Measurements from ENCODE around the gene ITGB1. TPM values are rescaled to one million over a fixed set of nuclear protein-coding genes. Genes with fewer than 3 reads are reported as not detected.

ITGB1 gene
- total and polyA plus RNA-seq, 10 of the 15 experiments (the other 5 are each of a cell fraction or from before 2014, with no cell fraction given): 2.8 to 20.7 (median 10.4) TPM

GRCh38 chr10:32947586-32947985 lies 10.4 kb downstream of the ITGB1 start:
- no TSS peak for BruUV-seq (replicated peaks)
- FAIRE-seq: no peak
- H4K20me1 ChIP-seq (ENCODE audit: control insufficient read depth, insufficient read depth): no peaks in the 10 kb centered on the region
- H3K4me2 ChIP-seq (ENCODE audit: control insufficient read depth, insufficient read depth): no peak overlapping the region
- intact Hi-C loops (cut with micrococcal nuclease; ENCODE audit: unreplicated experiment): no loop called here
- no peak for ATAC-seq
- WGBS (ENCODE audit: insufficient coverage, insufficient replicate concordance, low lambda C conversion rate, missing lambda C conversion rate): 60% methylated on average over 5 of the region's 5 CpGs
- ChIA-PET POLR2A (interaction anchor here (0.6 kb wide), 1 partner anchor 7 kb away, joined by 4 read pairs; no protein-coding TSS in a partner anchor), SMC1A (ENCODE audit: uncharacterized antibody, unreplicated experiment) (interaction anchor here (1.2 kb wide), 1 partner anchor 20 kb away, joined by 3 read pairs; no protein-coding TSS in a partner anchor), CTCF (interaction anchor here (1.1 kb wide), 1 partner anchor 12 kb away, joined by 3 read pairs; no protein-coding TSS in a partner anchor), RAD21 (ENCODE audit: unreplicated experiment) (no interaction called here)
- H3K9ac ChIP-seq (ENCODE audit: control insufficient read depth, insufficient read depth, low read length): no peak overlapping the region
- H2AFZ ChIP-seq (ENCODE audit: control insufficient read depth, low read depth, low read length): no peak overlapping the region
- DNase-seq (ENCODE audit: low read depth, low spot score): no peak
- no peaks in the 10 kb centered on the region for H3K27me3 ChIP-seq (replicated peaks in 1 of 2; ENCODE audit: control insufficient read depth in 2 of 2, insufficient read depth in 2 of 2, low read length in 1 of 2)
- H3K79me2 ChIP-seq (ENCODE audit: control insufficient read depth, insufficient read depth, low read length): peaks cover 33% of the 10 kb centered on the region
- no peak overlapping the region for H3K4me3 ChIP-seq
- H3K27ac ChIP-seq (ENCODE audit: control insufficient read depth, insufficient read depth): no peak overlapping the region
- in situ Hi-C loops (cut with MboI): no loop called here
- H3K9me3 ChIP-seq (replicated peaks; ENCODE audit: control insufficient read depth, insufficient read depth, low read length): no peaks in the 10 kb centered on the region; the same call in 2 of the 3 replicates
- no peaks in the 10 kb centered on the region for H3K36me3 ChIP-seq (ENCODE audit: control insufficient read depth in 2 of 2, insufficient read depth in 2 of 2, low read length in 1 of 2)
- H3K4me1 ChIP-seq (ENCODE audit: control insufficient read depth, insufficient read depth, low read length): peaks cover 13% of the 10 kb centered on the region
- no peak for TF ChIP-seq KDM1A (IDR thresholded peaks at IDR 0.05; ENCODE audit: borderline replicate concordance)
- TF ChIP-seq, protein P1, sequence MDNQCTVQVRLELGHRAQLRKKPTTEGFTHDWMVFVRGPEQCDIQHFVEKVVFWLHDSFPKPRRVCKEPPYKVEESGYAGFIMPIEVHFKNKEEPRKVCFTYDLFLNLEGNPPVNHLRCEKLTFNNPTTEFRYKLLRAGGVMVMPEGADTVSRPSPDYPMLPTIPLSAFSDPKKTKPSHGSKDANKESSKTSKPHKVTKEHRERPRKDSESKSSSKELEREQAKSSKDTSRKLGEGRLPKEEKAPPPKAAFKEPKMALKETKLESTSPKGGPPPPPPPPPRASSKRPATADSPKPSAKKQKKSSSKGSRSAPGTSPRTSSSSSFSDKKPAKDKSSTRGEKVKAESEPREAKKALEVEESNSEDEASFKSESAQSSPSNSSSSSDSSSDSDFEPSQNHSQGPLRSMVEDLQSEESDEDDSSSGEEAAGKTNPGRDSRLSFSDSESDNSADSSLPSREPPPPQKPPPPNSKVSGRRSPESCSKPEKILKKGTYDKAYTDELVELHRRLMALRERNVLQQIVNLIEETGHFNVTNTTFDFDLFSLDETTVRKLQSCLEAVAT (IDR thresholded peaks at IDR 0.05): no peak
- no peak for TF ChIP-seq USF1 (IDR thresholded peaks at IDR 0.05; ENCODE audit: borderline replicate concordance, extremely low read length, insufficient read depth, low read depth, low read length)
- no peak for TF ChIP-seq DPF2 (IDR thresholded peaks at IDR 0.05)
- TF ChIP-seq LARP7 (IDR thresholded peaks at IDR 0.05): no peak
- TF ChIP-seq E2F8 (IDR thresholded peaks at IDR 0.05; ENCODE audit: low read depth, partially characterized antibody): no peak
- no peak for TF ChIP-seq MEF2A (IDR thresholded peaks at IDR 0.05; ENCODE audit: insufficient read depth, low read depth, low read length)
- TF ChIP-seq NFYB (IDR thresholded peaks at IDR 0.05; ENCODE audit: insufficient read depth, low read depth, low read length): no peak
- TF ChIP-seq, protein P2, sequence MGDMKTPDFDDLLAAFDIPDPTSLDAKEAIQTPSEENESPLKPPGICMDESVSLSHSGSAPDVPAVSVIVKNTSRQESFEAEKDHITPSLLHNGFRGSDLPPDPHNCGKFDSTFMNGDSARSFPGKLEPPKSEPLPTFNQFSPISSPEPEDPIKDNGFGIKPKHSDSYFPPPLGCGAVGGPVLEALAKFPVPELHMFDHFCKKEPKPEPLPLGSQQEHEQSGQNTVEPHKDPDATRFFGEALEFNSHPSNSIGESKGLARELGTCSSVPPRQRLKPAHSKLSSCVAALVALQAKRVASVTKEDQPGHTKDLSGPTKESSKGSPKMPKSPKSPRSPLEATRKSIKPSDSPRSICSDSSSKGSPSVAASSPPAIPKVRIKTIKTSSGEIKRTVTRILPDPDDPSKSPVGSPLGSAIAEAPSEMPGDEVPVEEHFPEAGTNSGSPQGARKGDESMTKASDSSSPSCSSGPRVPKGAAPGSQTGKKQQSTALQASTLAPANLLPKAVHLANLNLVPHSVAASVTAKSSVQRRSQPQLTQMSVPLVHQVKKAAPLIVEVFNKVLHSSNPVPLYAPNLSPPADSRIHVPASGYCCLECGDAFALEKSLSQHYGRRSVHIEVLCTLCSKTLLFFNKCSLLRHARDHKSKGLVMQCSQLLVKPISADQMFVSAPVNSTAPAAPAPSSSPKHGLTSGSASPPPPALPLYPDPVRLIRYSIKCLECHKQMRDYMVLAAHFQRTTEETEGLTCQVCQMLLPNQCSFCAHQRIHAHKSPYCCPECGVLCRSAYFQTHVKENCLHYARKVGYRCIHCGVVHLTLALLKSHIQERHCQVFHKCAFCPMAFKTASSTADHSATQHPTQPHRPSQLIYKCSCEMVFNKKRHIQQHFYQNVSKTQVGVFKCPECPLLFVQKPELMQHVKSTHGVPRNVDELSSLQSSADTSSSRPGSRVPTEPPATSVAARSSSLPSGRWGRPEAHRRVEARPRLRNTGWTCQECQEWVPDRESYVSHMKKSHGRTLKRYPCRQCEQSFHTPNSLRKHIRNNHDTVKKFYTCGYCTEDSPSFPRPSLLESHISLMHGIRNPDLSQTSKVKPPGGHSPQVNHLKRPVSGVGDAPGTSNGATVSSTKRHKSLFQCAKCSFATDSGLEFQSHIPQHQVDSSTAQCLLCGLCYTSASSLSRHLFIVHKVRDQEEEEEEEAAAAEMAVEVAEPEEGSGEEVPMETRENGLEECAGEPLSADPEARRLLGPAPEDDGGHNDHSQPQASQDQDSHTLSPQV (IDR thresholded peaks at IDR 0.05): no peak
- TF ChIP-seq CBX3 (IDR thresholded peaks at IDR 0.05; ENCODE audit: borderline replicate concordance, low read depth): no peak
- no peak for TF ChIP-seq YY1 (IDR thresholded peaks at IDR 0.05; ENCODE audit: low read depth, low read length)
- TF ChIP-seq E2F4 (IDR thresholded peaks at IDR 0.05; ENCODE audit: low read depth, low read length): no peak
- TF ChIP-seq TBL1XR1 (IDR thresholded peaks at IDR 0.05; ENCODE audit: low read depth, low read length): no peak
- TF ChIP-seq STAT1 (conservative IDR thresholded peaks at IDR 0.05): no peak
